Thoracic aorta (tissue), 2 donors: ENCODE results near the gene PPP6R2. TPM values are rescaled to one million over a fixed set of nuclear protein-coding genes. Genes with fewer than 3 reads are reported as not detected.

Source experiments
- ATAC-seq: fragments of 150-250 bp; one replicate; pipeline ENCODE4 v1.8.0; 2017; ENCODE audit warnings: low read depth; ENCODE audit not compliant: insufficient number of reproducible peaks, low FRiP score
- DNase-seq: peaks from one replicate; pipeline ENCODE4 v3.0.0-alpha.2; 2020; ENCODE audit warnings: low spot score
- H3K27ac ChIP-seq, 2 donors: fragments of 200-600 bp; sonication (generic); 1 replicate in 1 of 2; 2 replicates in 1 of 2; pipeline ENCODE4 v1.5.1; 2016; ENCODE audit warnings: mild to moderate bottlenecking in 2 of 2, moderate library complexity in 2 of 2
- H3K27me3 ChIP-seq: fragments of 200-600 bp; sonication (generic); replicated peaks from 2 replicates; pipeline ENCODE4 v1.6.0; 2016; ENCODE audit warnings: mild to moderate bottlenecking; ENCODE audit not compliant: insufficient read depth
- H3K36me3 ChIP-seq: fragments of 200-600 bp; sonication (generic); one replicate; pipeline ENCODE4 v1.5.1; 2016
- H3K4me1 ChIP-seq, 2 donors: fragments of 200-600 bp; sonication (generic); 1 replicate in 1 of 2; 2 replicates in 1 of 2; pipeline versions ENCODE4 v1.5.1 to v1.6.0; 2016; ENCODE audit warnings: low read depth in 2 of 2, mild to moderate bottlenecking in 1 of 2; ENCODE audit not compliant: control insufficient read depth in 1 of 2
- H3K4me3 ChIP-seq: fragments of 200-600 bp; sonication (generic); 2 replicates; pipeline ENCODE4 v1.5.1; 2016; ENCODE audit warnings: mild to moderate bottlenecking
- H3K9me3 ChIP-seq: fragments of 200-600 bp; sonication (generic); 2 replicates; pipeline ENCODE4 v1.5.1; 2016
- total RNA-seq, 2 donors: library from RNA; depleted of rRNA; stranded (reverse); fragments of >200 nt; gene quantifications; one replicate each; pipeline versions ENCODE4 v1.1.0 to v1.2.3, GENCODE V29; 2016
- TF ChIP-seq, protein P1 (sequence below): fragments of 200-600 bp; sonication (generic); IDR thresholded peaks from one replicate; pipeline ENCODE4 v1.5.1; 2019; ENCODE audit warnings: antibody characterized with exemption

Gene PPP6R2
- total RNA-seq, 2 donors from 2014 or later, result 61.2 to 73.6 TPM

- TF ChIP-seq, protein P1, sequence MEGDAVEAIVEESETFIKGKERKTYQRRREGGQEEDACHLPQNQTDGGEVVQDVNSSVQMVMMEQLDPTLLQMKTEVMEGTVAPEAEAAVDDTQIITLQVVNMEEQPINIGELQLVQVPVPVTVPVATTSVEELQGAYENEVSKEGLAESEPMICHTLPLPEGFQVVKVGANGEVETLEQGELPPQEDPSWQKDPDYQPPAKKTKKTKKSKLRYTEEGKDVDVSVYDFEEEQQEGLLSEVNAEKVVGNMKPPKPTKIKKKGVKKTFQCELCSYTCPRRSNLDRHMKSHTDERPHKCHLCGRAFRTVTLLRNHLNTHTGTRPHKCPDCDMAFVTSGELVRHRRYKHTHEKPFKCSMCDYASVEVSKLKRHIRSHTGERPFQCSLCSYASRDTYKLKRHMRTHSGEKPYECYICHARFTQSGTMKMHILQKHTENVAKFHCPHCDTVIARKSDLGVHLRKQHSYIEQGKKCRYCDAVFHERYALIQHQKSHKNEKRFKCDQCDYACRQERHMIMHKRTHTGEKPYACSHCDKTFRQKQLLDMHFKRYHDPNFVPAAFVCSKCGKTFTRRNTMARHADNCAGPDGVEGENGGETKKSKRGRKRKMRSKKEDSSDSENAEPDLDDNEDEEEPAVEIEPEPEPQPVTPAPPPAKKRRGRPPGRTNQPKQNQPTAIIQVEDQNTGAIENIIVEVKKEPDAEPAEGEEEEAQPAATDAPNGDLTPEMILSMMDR, result no peak
- Histone ChIP-seq H3K27me3 (no peaks in the 10 kb centered on the region), H3K9me3 (no peaks in the 10 kb centered on the region), H3K36me3 (no peaks in the 10 kb centered on the region), H3K4me1 (peaks cover 68 to 93% of the 10 kb centered on the region in 2 donors), H3K4me3 (no peak overlapping the region), H3K27ac (no peak overlapping the region)
- no peak for ATAC-seq
- DNase-seq, result no peak
Measured at GRCh38 chr22:50300620-50301257, 42.4 kb upstream of the PPP6R2 start.

DNA sequence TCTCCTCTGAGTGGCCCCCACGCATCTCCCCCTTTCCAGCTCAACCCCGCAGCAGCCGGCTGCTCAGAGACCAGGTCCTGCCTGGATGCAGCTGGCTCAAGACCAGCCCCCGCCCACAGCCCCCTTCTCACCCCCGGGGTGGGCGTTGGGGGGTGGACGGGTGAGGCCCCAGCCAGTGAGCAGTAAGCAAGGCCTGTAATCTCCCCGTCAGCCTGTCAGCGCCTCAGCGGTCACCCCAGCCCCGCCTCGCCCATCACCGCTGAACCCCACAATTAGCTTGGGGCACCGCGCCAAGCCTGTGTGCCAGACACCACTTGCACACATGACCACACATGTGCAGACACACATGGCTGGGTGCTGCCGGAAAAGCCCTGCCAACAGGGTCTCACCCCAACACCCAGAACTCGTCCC is 41.5 kb upstream of the PPP6R2 start:
- Histone ChIP-seq H3K4me1 (peaks cover 67 to 91% of the 10 kb centered on the region in 2 donors), H3K27ac (peak overlapping the region; percentile 90 to 95), H3K36me3 (no peaks in the 10 kb centered on the region), H3K27me3 (no peaks in the 10 kb centered on the region), H3K9me3 (no peaks in the 10 kb centered on the region), H3K4me3 (peak overlapping the region; percentile 25)
- TF ChIP-seq, protein P1, result no peak
- ATAC-seq (no peak), DNase-seq (no peak)

DNA sequence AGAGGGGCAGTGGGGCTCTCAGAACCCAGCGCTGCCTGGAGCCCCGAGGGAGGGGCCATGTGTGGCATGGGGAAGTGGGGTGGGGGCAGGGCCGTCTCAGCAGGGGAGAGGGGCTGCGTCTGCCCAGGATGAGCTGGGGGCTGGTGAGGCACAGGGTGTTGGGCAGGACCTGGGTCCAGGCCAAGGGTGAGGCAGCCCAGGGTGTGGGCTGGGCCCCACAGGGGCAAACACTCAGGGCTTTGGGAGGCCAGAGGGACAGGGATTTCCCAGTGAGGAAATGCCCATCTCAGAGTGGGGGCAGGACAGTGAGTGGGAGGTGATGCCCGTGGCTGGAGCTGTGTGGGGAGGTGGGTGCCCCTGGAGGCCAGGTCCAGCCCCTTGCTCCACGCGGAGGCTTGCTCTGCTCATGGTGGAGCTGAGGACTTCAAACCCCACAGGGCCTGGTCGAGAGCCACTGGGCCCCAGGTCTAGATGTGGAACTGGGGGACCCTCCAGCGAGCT is 41.0 kb upstream of the PPP6R2 start:
- Histone ChIP-seq H3K27me3 (no peaks in the 10 kb centered on the region), H3K4me1 (peaks cover 62 to 86% of the 10 kb centered on the region in 2 donors), H3K36me3 (no peaks in the 10 kb centered on the region), H3K9me3 (no peaks in the 10 kb centered on the region), H3K27ac (peak overlapping the region; percentile 90 to 95), H3K4me3 (peak overlapping the region; percentile 25)
- TF ChIP-seq, protein P1, result no peak
- ATAC-seq (no peak), DNase-seq (no peak)

- H3K36me3 ChIP-seq, result no peaks in the 10 kb centered on the region
- no peaks in the 10 kb centered on the region for H3K9me3 ChIP-seq
- peak overlapping the region; percentile 96 for H3K4me3 ChIP-seq
- no peak for ATAC-seq
- peaks cover 61 to 82% of the 10 kb centered on the region in 2 donors for H3K4me1 ChIP-seq
- no peak for DNase-seq
- peak overlapping the region; percentile 90 to 95 for H3K27ac ChIP-seq
- TF ChIP-seq, protein P1, result no peak
- no peaks in the 10 kb centered on the region for H3K27me3 ChIP-seq
Measured at GRCh38 chr22:50302564-50302963, 40.6 kb upstream of the PPP6R2 start.

DNA sequence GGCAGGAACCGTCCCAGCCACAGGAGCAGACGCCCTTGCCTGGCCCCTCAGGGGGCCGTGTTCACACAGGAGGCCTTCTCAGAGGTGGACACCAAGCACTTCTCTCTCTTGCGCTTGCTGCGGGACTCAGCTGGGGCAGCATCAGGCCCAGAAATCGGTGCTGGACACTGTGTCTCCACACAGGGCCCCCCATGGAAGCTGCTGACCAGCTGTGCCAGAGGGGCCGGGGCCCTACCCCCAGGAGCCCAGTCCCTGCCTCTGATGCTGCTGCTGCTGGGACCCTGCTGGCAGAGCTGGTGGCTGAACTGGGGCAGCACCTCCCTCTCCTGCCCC is 39.6 kb upstream of the PPP6R2 start:
- ATAC-seq (no peak), DNase-seq (no peak)
- Histone ChIP-seq H3K27ac (peak overlapping the region; percentile 90 to 95), H3K36me3 (no peaks in the 10 kb centered on the region), H3K27me3 (no peaks in the 10 kb centered on the region), H3K4me1 (peaks cover 67 to 80% of the 10 kb centered on the region in 2 donors), H3K9me3 (no peaks in the 10 kb centered on the region), H3K4me3 (peak overlapping the region; percentile 96)
- TF ChIP-seq, protein P1, result no peak
